ENCODE data around the gene SGTA. TPM values are rescaled to one million over a fixed set of nuclear protein-coding genes. Genes with fewer than 3 reads are reported as not detected.

SGTA gene
- total RNA-seq, 2 donors from 2014 or later: 73.9 to 81.5 TPM

GRCh38 chr19:2750808-2751437 is 32.1 kb downstream of the SGTA start:
- H3K4me1 ChIP-seq (ENCODE audit: control insufficient read depth, insufficient read depth, low read length): no peaks in the 10 kb centered on the region
- H3K4me3 ChIP-seq (ENCODE audit: low read length): no peak overlapping the region
- TF ChIP-seq CTCF (conservative IDR thresholded peaks at IDR 0.05): no peak
- no peak overlapping the region for H3K9ac ChIP-seq (ENCODE audit: extremely low read depth, low read length, poor library complexity, severe bottlenecking)
- H3K27me3 ChIP-seq (ENCODE audit: control insufficient read depth, insufficient read depth, low read length, poor library complexity, severe bottlenecking): no peaks in the 10 kb centered on the region
- H3K27ac Mint-ChIP-seq: no peak overlapping the region
- no peak for DNase-seq
- peaks cover 21% of the 10 kb centered on the region for H3K36me3 Mint-ChIP-seq (ENCODE audit: low read depth)
- 86 to 87% methylated on average over 9 to 17 of the region's 17 CpGs for WGBS, 2 experiments (ENCODE audit: insufficient coverage in 1 of 2, insufficient read length in 1 of 2)
- H3K9me3 ChIP-seq (ENCODE audit: control insufficient read depth, low read length): no peaks in the 10 kb centered on the region
- H3K4me1 Mint-ChIP-seq: no peaks in the 10 kb centered on the region
- no peak overlapping the region for H3K27ac ChIP-seq (ENCODE audit: low read depth, low read length)
- no peaks in the 10 kb centered on the region for H3K9me3 Mint-ChIP-seq
- no peak overlapping the region for H3K4me3 Mint-ChIP-seq
- H3K27me3 Mint-ChIP-seq (ENCODE audit: insufficient read depth): peaks cover 9% of the 10 kb centered on the region
- H3K36me3 ChIP-seq (ENCODE audit: control insufficient read depth, insufficient read depth, low read length): peaks cover 21% of the 10 kb centered on the region

GRCh38 chr19:2747349-2747748 is 35.7 kb downstream of the SGTA start:
- peaks cover 23% of the 10 kb centered on the region for H3K27me3 Mint-ChIP-seq (ENCODE audit: insufficient read depth)
- no peak overlapping the region for H3K27ac Mint-ChIP-seq
- H3K27me3 ChIP-seq (ENCODE audit: control insufficient read depth, insufficient read depth, low read length, poor library complexity, severe bottlenecking): peaks cover 26% of the 10 kb centered on the region
- H3K9me3 ChIP-seq (ENCODE audit: control insufficient read depth, low read length): no peaks in the 10 kb centered on the region
- no peak overlapping the region for H3K4me3 Mint-ChIP-seq
- H3K4me1 ChIP-seq (ENCODE audit: control insufficient read depth, insufficient read depth, low read length): no peaks in the 10 kb centered on the region
- DNase-seq: no peak
- no peak overlapping the region for H3K4me3 ChIP-seq (ENCODE audit: low read length)
- WGBS, 2 experiments (ENCODE audit: insufficient coverage in 1 of 2, insufficient read length in 1 of 2): 81 to 91% methylated on average over 5 to 7 of the region's 7 CpGs
- no peaks in the 10 kb centered on the region for H3K4me1 Mint-ChIP-seq
- no peak for TF ChIP-seq CTCF (conservative IDR thresholded peaks at IDR 0.05)
- no peaks in the 10 kb centered on the region for H3K9me3 Mint-ChIP-seq
- no peaks in the 10 kb centered on the region for H3K36me3 Mint-ChIP-seq (ENCODE audit: low read depth)
- no peak overlapping the region for H3K9ac ChIP-seq (ENCODE audit: extremely low read depth, low read length, poor library complexity, severe bottlenecking)
- H3K27ac ChIP-seq (ENCODE audit: low read depth, low read length): no peak overlapping the region
- no peaks in the 10 kb centered on the region for H3K36me3 ChIP-seq (ENCODE audit: control insufficient read depth, insufficient read depth, low read length)

- H3K36me3 Mint-ChIP-seq (ENCODE audit: low read depth): no peaks in the 10 kb centered on the region
- H3K27me3 Mint-ChIP-seq (ENCODE audit: insufficient read depth): peaks cover 33% of the 10 kb centered on the region
- no peaks in the 10 kb centered on the region for H3K9me3 Mint-ChIP-seq
- peaks cover 2% of the 10 kb centered on the region for H3K4me1 Mint-ChIP-seq
- WGBS, 2 experiments (ENCODE audit: insufficient coverage in 1 of 2, insufficient read length in 1 of 2): 49 to 63% methylated on average over 3 to 4 of the region's 4 CpGs
- no peak for DNase-seq
- Histone ChIP-seq H3K27ac (ENCODE audit: low read depth, low read length) (no peak overlapping the region), H3K9ac (ENCODE audit: extremely low read depth, low read length, poor library complexity, severe bottlenecking) (no peak overlapping the region), H3K27me3 (ENCODE audit: control insufficient read depth, insufficient read depth, low read length, poor library complexity, severe bottlenecking) (peaks cover 40% of the 10 kb centered on the region), H3K36me3 (ENCODE audit: control insufficient read depth, insufficient read depth, low read length) (no peaks in the 10 kb centered on the region), H3K4me3 (ENCODE audit: low read length) (no peak overlapping the region), H3K9me3 (ENCODE audit: control insufficient read depth, low read length) (no peaks in the 10 kb centered on the region), H3K4me1 (ENCODE audit: control insufficient read depth, insufficient read depth, low read length) (peaks cover under 1% of the 10 kb centered on the region)
- TF ChIP-seq CTCF (conservative IDR thresholded peaks at IDR 0.05): no peak
- no peak overlapping the region for H3K27ac Mint-ChIP-seq
- H3K4me3 Mint-ChIP-seq: no peak overlapping the region
Observed at GRCh38 chr19:2744113-2744512, 39.0 kb downstream of the SGTA start.
